Neural cell (in vitro differentiated cells): Measurements from ENCODE around the gene PTPRF.

Experiments
- EP300 ChIP-seq: fragments of 450-650 bp; conservative IDR thresholded peaks from 2 replicates; pipeline ENCODE4 v1.6.1; 2014; ENCODE audit warnings: antibody characterized with exemption, mild to moderate bottlenecking, moderate library complexity; ENCODE audit not compliant: poor library complexity, severe bottlenecking
- TAF1 ChIP-seq: IDR thresholded peaks from 2 replicates; pipeline ENCODE4 v1.6.1; 2012; ENCODE audit warnings: low read depth
- TF ChIP-seq, protein P1 (sequence below): fragments of 450-650 bp; IDR thresholded peaks from 2 replicates; pipeline ENCODE4 v1.5.1; 2014; ENCODE audit warnings: antibody characterized with exemption, mild to moderate bottlenecking, moderate library complexity; ENCODE audit not compliant: poor library complexity, severe bottlenecking

DNA sequence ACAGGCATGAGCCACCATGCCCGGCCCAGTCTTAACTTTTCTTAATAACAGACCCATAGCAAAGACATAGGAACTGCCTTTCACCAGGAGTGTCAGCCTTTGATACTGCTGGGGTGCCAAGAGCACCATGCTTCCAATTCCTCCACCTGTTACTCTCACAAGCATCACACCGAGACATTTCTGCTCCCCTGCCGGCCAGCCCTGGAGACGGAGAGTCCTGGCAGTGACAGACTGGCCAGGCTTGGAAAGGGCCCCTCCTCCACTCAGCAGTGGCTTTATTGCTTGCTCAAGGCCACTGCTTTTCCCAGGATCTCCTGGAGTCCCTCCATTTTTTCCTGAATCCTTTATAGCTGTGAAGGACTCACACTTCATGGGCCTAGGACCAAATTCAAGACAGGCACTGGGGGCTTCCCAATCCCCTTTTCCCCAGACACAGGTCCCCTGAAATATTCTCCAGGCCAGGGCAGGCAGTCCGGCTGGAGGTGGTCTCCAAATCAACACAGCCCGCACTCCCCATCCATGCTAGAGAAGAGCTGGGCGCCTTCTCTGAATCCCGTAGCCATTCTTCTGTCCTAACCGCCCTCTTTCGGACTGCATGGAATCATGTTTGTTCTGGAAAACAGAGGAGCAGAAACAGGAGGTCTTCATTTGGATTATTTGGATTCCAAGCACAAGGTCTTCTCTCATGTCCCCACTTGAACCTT lies 25.5 kb upstream of the PTPRF start:
- TF ChIP-seq, protein P1, sequence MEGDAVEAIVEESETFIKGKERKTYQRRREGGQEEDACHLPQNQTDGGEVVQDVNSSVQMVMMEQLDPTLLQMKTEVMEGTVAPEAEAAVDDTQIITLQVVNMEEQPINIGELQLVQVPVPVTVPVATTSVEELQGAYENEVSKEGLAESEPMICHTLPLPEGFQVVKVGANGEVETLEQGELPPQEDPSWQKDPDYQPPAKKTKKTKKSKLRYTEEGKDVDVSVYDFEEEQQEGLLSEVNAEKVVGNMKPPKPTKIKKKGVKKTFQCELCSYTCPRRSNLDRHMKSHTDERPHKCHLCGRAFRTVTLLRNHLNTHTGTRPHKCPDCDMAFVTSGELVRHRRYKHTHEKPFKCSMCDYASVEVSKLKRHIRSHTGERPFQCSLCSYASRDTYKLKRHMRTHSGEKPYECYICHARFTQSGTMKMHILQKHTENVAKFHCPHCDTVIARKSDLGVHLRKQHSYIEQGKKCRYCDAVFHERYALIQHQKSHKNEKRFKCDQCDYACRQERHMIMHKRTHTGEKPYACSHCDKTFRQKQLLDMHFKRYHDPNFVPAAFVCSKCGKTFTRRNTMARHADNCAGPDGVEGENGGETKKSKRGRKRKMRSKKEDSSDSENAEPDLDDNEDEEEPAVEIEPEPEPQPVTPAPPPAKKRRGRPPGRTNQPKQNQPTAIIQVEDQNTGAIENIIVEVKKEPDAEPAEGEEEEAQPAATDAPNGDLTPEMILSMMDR, result no peak
- TF ChIP-seq TAF1 (no peak), EP300 (no peak)
